H9 (cell line): Measurements from ENCODE around the gene CYP1A1. TPM values are rescaled to one million over a fixed set of nuclear protein-coding genes. Genes with fewer than 3 reads are reported as not detected.

Source experiments
- DNase-seq: peaks from one replicate; pipeline ENCODE4 v3.0.0-alpha.2; 2017
- H2AFZ ChIP-seq: one replicate; pipeline ENCODE4 v1.6.1; 2013; ENCODE audit warnings: mild to moderate bottlenecking, low read length, control low read depth, moderate library complexity
- H2AK5ac ChIP-seq: 2 replicates; pipeline ENCODE4 v1.6.1; 2013; ENCODE audit warnings: low read length, control low read depth, mixed read lengths; ENCODE audit not compliant: insufficient read length
- H2BK120ac ChIP-seq: one replicate; pipeline ENCODE4 v1.6.1; 2013; ENCODE audit warnings: low read depth, mild to moderate bottlenecking, low read length, control low read depth, inconsistent platforms; ENCODE audit not compliant: poor library complexity, severe bottlenecking
- H2BK12ac ChIP-seq: 2 replicates; pipeline ENCODE4 v1.6.1; 2013; ENCODE audit warnings: low read length, control low read depth, mixed read lengths, low read depth; ENCODE audit not compliant: insufficient read length
- H2BK15ac ChIP-seq: 2 replicates; pipeline ENCODE4 v1.6.1; 2013; ENCODE audit warnings: low read depth, low read length, control low read depth
- H2BK20ac ChIP-seq: one replicate; pipeline ENCODE4 v1.6.1; 2013; ENCODE audit warnings: low read depth, mild to moderate bottlenecking, low read length, control low read depth, inconsistent platforms; ENCODE audit not compliant: poor library complexity, severe bottlenecking
- H2BK5ac ChIP-seq: 2 replicates; pipeline ENCODE4 v1.6.1; 2013; ENCODE audit warnings: low read length, control low read depth, mixed read lengths; ENCODE audit not compliant: insufficient read length
- H3K14ac ChIP-seq: 2 replicates; pipeline ENCODE4 v1.6.1; 2013; ENCODE audit warnings: low read length, control low read depth; ENCODE audit not compliant: insufficient read depth
- H3K18ac ChIP-seq: 2 replicates; pipeline ENCODE4 v1.6.1; 2013; ENCODE audit warnings: low read depth, mild to moderate bottlenecking, mixed read lengths, low read length, control low read depth; ENCODE audit not compliant: insufficient read length
- H3K23ac ChIP-seq: 2 replicates; pipeline ENCODE4 v1.6.1; 2013; ENCODE audit warnings: low read length, control low read depth, mixed read lengths, low read depth; ENCODE audit not compliant: insufficient read length
- H3K23me2 ChIP-seq: 2 replicates; pipeline ENCODE4 v1.6.1; 2013; ENCODE audit warnings: low read depth, mild to moderate bottlenecking, mixed read lengths, low read length, control low read depth; ENCODE audit not compliant: insufficient read length, poor library complexity, severe bottlenecking
- H3K27ac ChIP-seq: 2 replicates; pipeline ENCODE4 v1.5.1; 2013; ENCODE audit warnings: low read length, control low read depth, mixed read lengths, low read depth; ENCODE audit not compliant: insufficient read length
- H3K27me3 ChIP-seq: 2 replicates; pipeline ENCODE4 v1.6.1; 2013; ENCODE audit warnings: low read length, control low read depth, inconsistent platforms; ENCODE audit not compliant: insufficient read depth
- H3K4ac ChIP-seq: 2 replicates; pipeline ENCODE4 v1.6.1; 2013; ENCODE audit warnings: low read depth, mild to moderate bottlenecking, control low read depth, inconsistent platforms, low read length, moderate library complexity
- H3K4me1 ChIP-seq: 2 replicates; pipeline ENCODE4 v1.6.1; 2013; ENCODE audit warnings: low read length, control low read depth, inconsistent platforms; ENCODE audit not compliant: insufficient read depth
- H3K4me2 ChIP-seq: 2 replicates; pipeline ENCODE4 v1.6.1; 2013; ENCODE audit warnings: low read length, control low read depth, mixed read lengths; ENCODE audit not compliant: insufficient read length, insufficient read depth
- H3K56ac ChIP-seq: 2 replicates; pipeline ENCODE4 v1.6.1; 2013; ENCODE audit warnings: low read depth, mild to moderate bottlenecking, mixed read lengths, low read length, control low read depth; ENCODE audit not compliant: insufficient read length
- H3K79me1 ChIP-seq: 2 replicates; pipeline ENCODE4 v1.6.1; 2013; ENCODE audit warnings: low read depth, mild to moderate bottlenecking, moderate library complexity, low read length, control low read depth, inconsistent platforms; ENCODE audit not compliant: insufficient read depth, poor library complexity, severe bottlenecking
- H3K79me2 ChIP-seq: 2 replicates; pipeline ENCODE4 v1.6.1; 2013; ENCODE audit warnings: low read length, control low read depth, inconsistent platforms; ENCODE audit not compliant: insufficient read depth
- H3K9ac ChIP-seq: 2 replicates; pipeline ENCODE4 v1.6.1; 2013; ENCODE audit warnings: low read length, control low read depth, mixed read lengths; ENCODE audit not compliant: insufficient read length; ENCODE audit errors: extremely low read depth
- H3K9me3 ChIP-seq: one replicate; pipeline ENCODE4 v1.6.1; 2013; ENCODE audit warnings: low read depth, low read length, inconsistent platforms; ENCODE audit not compliant: control insufficient read depth
- H3T11ph ChIP-seq: one replicate; pipeline ENCODE4 v1.6.1; 2013; ENCODE audit warnings: mild to moderate bottlenecking, low read length, control low read depth, inconsistent platforms
- H4K20me1 ChIP-seq: one replicate; pipeline ENCODE4 v1.6.1; 2013; ENCODE audit not compliant: control insufficient read depth, insufficient read length, insufficient read depth
- H4K5ac ChIP-seq: 2 replicates; pipeline ENCODE4 v1.6.1; 2013; ENCODE audit warnings: low read depth, mild to moderate bottlenecking, mixed read lengths, low read length, control low read depth; ENCODE audit not compliant: insufficient read length
- H4K8ac ChIP-seq: replicated peaks from 2 replicates; pipeline ENCODE4 v1.6.1; 2013; ENCODE audit warnings: low read length, control low read depth, mixed read lengths, low read depth; ENCODE audit not compliant: insufficient read length
- H4K91ac ChIP-seq: 2 replicates; pipeline ENCODE4 v1.6.1; 2013; ENCODE audit warnings: low read depth, mild to moderate bottlenecking, moderate library complexity, mixed read lengths, low read length, control low read depth; ENCODE audit not compliant: insufficient read length
- H3K27ac Mint-ChIP-seq, 3 experiments: 2 replicates in 2 of 3; 3 replicates in 1 of 3; pipeline ENCODE4 v1.8.0; 2020 to 2021; ENCODE audit warnings: mixed read lengths in 3 of 3, mild to moderate bottlenecking in 1 of 3, moderate library complexity in 1 of 3
- H3K27me3 Mint-ChIP-seq: 2 replicates; pipeline ENCODE4 v1.8.0; 2021; ENCODE audit warnings: low read depth, mild to moderate bottlenecking, moderate library complexity, mixed read lengths
- H3K36me3 Mint-ChIP-seq, 3 experiments: 2 replicates in 2 of 3; 3 replicates in 1 of 3; pipeline ENCODE4 v1.8.0; 2020 to 2021; ENCODE audit warnings: low read depth in 3 of 3, mixed read lengths in 3 of 3; ENCODE audit not compliant: insufficient read depth in 1 of 3
- H3K4me1 Mint-ChIP-seq, 2 experiments: 2 replicates each; pipeline ENCODE4 v1.8.0; 2020; ENCODE audit warnings: mixed read lengths in 2 of 2
- H3K4me3 Mint-ChIP-seq, 2 experiments: 2 replicates in 1 of 2; 3 replicates in 1 of 2; pipeline ENCODE4 v1.8.0; 2020 to 2021; ENCODE audit warnings: mild to moderate bottlenecking in 2 of 2, mixed read lengths in 2 of 2, moderate library complexity in 1 of 2
- H3K9me3 Mint-ChIP-seq, 2 experiments: 2 replicates in 1 of 2; 3 replicates in 1 of 2; pipeline ENCODE4 v1.8.0; 2020; ENCODE audit warnings: mild to moderate bottlenecking in 2 of 2, mixed read lengths in 2 of 2, moderate library complexity in 1 of 2
- WGBS: extraction: QIAGEN DNeasy Blood & Tissue Kit; methylation state at CpG from one replicate; pipeline ENCODE4 v1.1.7; 2013; ENCODE audit warnings: missing lambda C conversion rate, low lambda C conversion rate, mixed read lengths; ENCODE audit not compliant: insufficient read length; ENCODE audit errors: extremely low coverage; 5-methylcytosine and 5-hydroxymethylcytosine counted together
- total RNA-seq: library from RNA; stranded (reverse); gene quantifications from 2 replicates; pipeline ENCODE4 v1.2.1, GENCODE V29; 2021
- TF ChIP-seq, protein P1 (sequence below): fragments of 200-600 bp; sonication (generic); conservative IDR thresholded peaks from 3 replicates; pipeline ENCODE4 v1.8.0; 2021; ENCODE audit warnings: antibody characterized with exemption, mild to moderate bottlenecking

The CYP1A1 gene
- total RNA-seq, 1 experiment from 2014 or later, result 0.33 TPM

DNA sequence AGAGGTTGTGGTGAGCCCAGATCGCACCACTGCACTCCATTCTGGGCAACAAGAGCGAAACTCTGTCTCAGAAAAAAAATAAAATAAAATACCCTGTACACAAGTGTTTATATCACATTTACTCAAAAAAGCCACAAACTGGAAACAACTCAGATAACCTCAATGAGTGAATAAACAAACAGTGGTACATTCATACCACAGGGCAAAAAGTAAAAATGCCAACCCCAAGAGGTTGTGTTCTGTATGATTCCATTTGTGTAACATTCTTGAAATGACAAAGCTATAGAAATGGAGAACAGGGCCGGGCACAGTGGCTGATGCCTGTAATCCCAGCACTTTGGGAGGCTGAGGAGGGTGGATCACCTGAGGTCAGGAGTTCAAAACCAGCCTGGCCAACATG lies 42.4 kb downstream of the CYP1A1 start:
- Histone ChIP-seq H3K56ac (no peak overlapping the region), H3K27ac (no peak overlapping the region), H2BK15ac (no peak overlapping the region), H4K8ac (no peak overlapping the region), H3K9ac (no peak overlapping the region), H3K23ac (no peak overlapping the region), H2BK120ac (no peak overlapping the region), H3K4me1 (no peaks in the 10 kb centered on the region), H3K4me2 (no peak overlapping the region), H3K79me1 (peaks cover 13% of the 10 kb centered on the region), H2BK12ac (no peak overlapping the region), H3K79me2 (peaks cover 2% of the 10 kb centered on the region; the same call in 1 of the 2 replicates), H4K20me1 (no peaks in the 10 kb centered on the region), H2BK20ac (no peak overlapping the region), H2AFZ (no peak overlapping the region), H3T11ph (no peak overlapping the region), H4K5ac (no peak overlapping the region), H3K27me3 (no peaks in the 10 kb centered on the region), H2AK5ac (no peak overlapping the region), H2BK5ac (no peak overlapping the region), H4K91ac (no peak overlapping the region), H3K23me2 (no peaks in the 10 kb centered on the region), H3K9me3 (no peaks in the 10 kb centered on the region), H3K18ac (no peak overlapping the region), H3K4ac (no peak overlapping the region), H3K14ac (no peak overlapping the region)
- H3K4me1 Mint-ChIP-seq, result no peaks in the 10 kb centered on the region
- no CpG with 5 or more reads among the region's 3 CpGs for WGBS
- H3K36me3 Mint-ChIP-seq, result peaks cover 16 to 22% (median 17%) of the 10 kb centered on the region in 3 experiments; a peak in 6 of 7 replicates
- no peaks in the 10 kb centered on the region for H3K27me3 Mint-ChIP-seq
- no peak overlapping the region for H3K27ac Mint-ChIP-seq
- DNase-seq, result no peak
- no peak overlapping the region for H3K4me3 Mint-ChIP-seq
- H3K9me3 Mint-ChIP-seq, result peaks cover 5 to 6% of the 10 kb centered on the region in 2 experiments; a peak in 4 of 5 replicates
- TF ChIP-seq, protein P1, sequence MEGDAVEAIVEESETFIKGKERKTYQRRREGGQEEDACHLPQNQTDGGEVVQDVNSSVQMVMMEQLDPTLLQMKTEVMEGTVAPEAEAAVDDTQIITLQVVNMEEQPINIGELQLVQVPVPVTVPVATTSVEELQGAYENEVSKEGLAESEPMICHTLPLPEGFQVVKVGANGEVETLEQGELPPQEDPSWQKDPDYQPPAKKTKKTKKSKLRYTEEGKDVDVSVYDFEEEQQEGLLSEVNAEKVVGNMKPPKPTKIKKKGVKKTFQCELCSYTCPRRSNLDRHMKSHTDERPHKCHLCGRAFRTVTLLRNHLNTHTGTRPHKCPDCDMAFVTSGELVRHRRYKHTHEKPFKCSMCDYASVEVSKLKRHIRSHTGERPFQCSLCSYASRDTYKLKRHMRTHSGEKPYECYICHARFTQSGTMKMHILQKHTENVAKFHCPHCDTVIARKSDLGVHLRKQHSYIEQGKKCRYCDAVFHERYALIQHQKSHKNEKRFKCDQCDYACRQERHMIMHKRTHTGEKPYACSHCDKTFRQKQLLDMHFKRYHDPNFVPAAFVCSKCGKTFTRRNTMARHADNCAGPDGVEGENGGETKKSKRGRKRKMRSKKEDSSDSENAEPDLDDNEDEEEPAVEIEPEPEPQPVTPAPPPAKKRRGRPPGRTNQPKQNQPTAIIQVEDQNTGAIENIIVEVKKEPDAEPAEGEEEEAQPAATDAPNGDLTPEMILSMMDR, result no peak
